Loucy (cell line): Measurements from ENCODE around the gene NIM1K.

Experiments
- EZH2phosphoT487 ChIP-seq: fragments of 200-600 bp; IDR thresholded peaks from 2 replicates; pipeline ENCODE4 v1.6.1; 2018; ENCODE audit warnings: antibody characterized with exemption, mild to moderate bottlenecking, moderate library complexity, borderline replicate concordance
- TF ChIP-seq, protein P1 (sequence below): fragments of 200-600 bp; sonication (generic); conservative IDR thresholded peaks from 2 replicates; pipeline ENCODE4 v1.5.1; 2014; ENCODE audit warnings: mild to moderate bottlenecking, antibody characterized with exemption, low read length

DNA sequence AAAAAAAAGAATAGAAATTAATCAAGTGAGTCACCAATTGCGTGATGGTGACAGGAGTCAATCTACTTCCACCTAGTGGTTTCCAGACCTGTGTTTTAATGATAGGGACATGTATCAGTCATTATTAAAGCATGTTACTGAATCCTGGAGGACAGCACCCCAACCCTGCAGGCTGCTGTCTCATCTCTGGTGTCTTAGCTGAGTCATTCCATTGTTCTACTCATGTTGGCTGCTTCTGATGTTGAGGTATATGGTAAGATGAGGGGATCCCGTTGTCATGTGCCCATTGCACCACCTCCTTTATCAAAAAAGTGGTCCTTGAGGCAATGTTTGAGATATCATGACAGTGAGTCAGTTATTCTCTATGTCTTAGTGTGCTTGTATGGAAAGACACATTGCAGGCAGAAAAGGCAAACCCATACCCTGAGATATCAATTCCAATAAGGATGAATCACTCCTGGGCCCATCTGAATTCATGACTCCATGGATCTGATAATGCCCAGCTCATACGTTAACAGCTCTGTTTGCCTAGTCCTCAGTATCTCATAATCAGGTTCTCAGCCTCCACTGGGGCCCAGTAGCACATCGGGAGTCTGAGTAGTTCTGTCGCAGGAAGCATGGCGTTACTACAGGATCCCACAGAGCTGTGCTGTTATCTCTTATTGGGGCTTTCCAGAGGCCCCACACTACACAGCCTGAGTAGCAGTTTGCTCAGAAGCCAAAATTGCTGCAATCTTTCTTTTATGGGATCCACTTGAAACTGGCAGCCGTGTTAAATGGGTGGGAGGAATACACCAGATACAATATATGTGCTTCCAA is 90.0 kb downstream of the NIM1K start:
- TF ChIP-seq, protein P1, sequence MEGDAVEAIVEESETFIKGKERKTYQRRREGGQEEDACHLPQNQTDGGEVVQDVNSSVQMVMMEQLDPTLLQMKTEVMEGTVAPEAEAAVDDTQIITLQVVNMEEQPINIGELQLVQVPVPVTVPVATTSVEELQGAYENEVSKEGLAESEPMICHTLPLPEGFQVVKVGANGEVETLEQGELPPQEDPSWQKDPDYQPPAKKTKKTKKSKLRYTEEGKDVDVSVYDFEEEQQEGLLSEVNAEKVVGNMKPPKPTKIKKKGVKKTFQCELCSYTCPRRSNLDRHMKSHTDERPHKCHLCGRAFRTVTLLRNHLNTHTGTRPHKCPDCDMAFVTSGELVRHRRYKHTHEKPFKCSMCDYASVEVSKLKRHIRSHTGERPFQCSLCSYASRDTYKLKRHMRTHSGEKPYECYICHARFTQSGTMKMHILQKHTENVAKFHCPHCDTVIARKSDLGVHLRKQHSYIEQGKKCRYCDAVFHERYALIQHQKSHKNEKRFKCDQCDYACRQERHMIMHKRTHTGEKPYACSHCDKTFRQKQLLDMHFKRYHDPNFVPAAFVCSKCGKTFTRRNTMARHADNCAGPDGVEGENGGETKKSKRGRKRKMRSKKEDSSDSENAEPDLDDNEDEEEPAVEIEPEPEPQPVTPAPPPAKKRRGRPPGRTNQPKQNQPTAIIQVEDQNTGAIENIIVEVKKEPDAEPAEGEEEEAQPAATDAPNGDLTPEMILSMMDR: no peak
- no peak for TF ChIP-seq EZH2phosphoT487
